DMS 273 (cell line): ENCODE measurements around the gene MYRF.

Experiments
- DNase-seq: peaks from one replicate; lab custom pipeline; 2025; ENCODE audit not compliant: unreplicated experiment; lab: John Stamatoyannopoulos, UW

The MYRF gene

DNA sequence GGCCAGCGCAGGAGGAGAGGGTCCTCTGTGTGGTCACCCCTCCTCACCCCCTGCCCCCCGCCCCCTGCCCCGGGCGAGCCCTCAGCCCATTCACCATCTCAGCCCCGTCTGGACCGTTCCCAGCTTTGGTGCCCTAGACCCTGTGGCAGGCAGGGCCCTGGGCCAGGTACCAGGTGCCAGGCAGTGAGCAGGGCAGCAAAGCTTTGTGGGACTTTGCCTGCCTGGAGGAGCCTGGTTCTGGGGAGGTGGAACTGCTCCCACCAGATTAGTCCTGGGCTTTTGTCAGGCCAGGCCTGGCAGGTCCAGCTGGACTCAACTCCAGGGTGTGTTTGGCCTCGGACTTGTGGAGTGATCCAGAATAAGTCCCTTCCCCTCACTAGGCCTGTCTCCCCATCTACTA, 13.7 kb upstream of the MYRF start:
- no peak for DNase-seq

DNA sequence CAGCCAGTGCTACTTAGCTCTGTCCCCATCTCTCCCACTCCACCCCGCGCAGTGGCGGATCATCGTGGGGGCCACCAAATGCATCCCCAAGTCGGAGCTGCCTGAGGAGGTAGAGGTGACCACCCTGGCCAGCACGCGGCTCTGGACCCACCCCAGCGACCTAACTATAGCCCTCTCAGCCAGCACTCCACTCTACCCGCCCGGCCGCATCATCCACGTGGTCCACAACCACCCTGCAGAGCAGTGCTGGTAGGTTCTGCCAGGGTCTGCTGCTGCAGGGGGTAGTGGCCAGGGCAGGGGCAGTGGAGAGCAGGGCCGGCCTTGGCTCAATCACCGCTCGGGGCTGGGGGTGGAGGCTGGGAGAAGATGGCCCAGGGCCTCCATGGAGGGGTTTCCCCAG, 13.0 kb upstream of the MYRF start:
- no peak for DNase-seq

DNA sequence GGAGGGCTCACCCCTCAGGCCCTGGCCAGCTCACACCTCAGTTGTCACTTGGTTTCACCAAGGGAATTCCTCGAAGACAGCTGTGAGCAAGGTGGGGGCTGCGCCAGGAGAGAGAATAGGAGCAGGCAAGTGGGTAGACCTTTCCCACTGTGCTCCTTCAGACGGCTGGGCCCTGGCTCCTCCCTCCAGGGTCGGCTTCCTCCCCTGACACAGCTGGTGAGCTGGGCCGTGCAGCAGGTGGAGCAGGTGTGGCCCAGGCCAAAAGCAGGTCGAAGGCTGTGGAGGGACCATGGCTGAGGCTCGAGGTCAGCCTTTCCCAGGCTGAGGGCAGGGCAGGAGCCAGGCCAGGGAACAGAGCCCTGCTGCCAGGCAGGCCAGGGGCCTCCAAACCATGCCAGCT, 12.5 kb upstream of the MYRF start:
- DNase-seq: no peak

DNA sequence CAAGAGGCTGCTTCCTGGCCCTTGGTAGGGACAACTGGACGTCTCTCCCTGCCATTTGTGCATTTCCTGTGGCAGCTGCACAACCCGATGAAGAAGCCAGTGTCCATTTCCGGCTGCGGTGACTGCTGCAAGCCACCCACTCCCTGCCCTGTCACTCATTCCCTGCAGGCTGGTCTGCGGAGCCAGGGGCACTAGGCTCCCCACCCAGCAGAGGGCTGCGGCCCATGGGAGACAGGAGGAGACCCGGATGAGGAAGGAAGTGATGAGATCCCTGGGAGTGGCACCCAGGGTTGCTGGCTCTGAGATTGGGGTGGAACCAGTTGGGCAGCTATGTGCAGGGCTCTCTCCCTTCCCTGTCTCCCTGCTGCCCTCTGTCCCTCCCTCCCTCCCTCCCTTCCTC, 10.0 kb upstream of the MYRF start:
- no peak for DNase-seq

DNA sequence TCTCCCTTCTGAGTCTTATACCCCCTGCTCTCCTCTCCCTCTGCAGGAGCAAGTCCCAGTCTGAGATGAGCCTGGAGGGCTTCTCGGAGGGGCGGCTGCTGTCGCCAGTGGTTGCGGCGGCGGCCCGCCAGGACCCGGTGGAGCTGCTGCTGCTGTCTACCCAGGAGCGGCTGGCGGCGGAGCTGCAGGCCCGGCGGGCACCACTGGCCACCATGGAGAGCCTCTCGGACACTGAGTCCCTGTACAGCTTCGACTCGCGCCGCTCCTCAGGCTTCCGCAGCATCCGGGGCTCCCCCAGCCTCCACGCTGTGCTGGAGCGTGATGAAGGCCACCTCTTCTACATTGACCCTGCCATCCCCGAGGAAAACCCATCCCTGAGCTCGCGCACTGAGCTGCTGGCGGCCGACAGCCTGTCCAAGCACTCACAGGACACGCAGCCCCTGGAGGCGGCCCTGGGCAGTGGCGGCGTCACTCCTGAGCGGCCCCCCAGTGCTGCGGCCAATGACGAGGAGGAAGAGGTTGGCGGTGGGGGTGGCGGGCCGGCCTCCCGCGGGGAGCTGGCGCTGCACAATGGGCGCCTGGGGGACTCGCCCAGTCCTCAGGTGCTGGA, 8.8 kb upstream of the MYRF start:
- DNase-seq: no peak

DNA sequence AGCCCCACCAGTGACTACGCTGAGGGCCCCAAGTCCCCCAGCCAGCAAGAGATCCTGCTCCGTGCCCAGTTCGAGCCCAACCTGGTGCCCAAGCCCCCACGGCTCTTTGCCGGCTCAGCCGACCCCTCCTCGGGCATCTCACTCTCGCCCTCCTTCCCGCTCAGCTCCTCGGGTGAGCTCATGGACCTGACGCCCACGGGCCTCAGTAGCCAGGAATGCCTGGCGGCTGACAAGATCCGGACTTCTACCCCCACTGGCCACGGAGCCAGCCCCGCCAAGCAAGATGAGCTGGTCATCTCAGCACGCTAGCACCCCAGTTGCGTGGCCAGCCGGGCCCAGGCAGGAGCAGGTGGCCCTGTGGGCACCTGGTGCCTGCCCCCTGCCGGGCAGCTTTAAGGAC, 8.3 kb upstream of the MYRF start:
- no peak for DNase-seq

DNA sequence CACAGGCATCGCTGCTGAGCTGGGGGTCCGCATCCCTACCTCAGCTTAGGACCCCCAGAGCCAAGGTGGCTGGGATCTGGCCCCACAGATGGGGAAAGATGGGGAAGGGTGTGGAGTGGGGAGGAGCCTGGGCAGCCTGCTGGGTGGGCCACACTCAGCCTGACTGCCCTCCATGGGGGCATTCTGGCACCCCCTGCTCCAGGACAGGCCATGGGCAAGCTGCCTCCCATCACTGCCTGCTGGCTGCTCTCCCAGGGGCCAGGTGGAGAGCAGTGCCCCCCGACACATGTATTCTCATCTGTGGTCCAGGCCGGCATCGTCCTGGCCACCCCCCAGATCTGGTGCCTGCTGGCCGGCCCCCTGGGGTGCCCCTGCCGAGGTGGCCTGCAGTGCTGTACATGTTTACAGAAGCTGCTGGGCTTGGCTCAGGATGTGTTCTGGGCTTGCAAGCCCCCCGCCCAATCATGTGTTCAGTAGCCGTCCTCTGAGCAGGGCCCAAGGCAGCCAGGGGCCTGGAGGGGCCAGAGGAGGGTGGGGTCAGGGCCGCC, 7.8 kb upstream of the MYRF start:
- DNase-seq: no peak

DNA sequence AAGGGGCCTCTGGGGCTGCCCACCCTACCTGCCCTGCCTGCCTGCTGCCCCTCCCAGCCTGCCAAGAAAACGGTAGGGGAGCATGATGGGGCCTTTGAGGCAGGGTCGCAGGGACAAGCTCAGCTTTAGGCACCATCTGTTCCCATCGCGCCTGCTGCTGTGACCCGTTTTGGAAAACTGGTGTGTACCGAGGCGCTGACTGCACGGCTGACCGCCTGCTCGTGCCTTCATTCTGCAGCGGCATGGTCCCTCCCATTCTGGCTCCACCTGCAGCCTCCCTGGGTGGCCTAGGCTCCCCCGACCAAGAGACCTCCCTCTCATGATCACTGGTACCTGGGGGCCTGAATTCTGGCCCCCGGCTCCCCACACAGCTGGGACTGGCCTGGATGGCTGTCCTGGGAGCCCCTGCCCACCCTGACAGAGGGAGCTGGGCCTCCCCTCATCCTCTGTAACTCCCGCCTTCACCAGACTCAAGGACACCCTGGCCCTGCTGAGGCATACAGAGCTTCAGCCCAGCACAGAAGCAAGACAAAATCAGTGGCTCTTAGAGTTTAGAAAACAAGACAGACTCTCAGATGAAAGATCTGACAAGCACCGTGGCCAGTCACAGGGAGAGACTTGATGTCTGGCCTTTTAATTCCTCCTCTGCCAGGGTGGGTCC, 6.5 kb upstream of the MYRF start:
- DNase-seq: peak; percentile 66

DNA sequence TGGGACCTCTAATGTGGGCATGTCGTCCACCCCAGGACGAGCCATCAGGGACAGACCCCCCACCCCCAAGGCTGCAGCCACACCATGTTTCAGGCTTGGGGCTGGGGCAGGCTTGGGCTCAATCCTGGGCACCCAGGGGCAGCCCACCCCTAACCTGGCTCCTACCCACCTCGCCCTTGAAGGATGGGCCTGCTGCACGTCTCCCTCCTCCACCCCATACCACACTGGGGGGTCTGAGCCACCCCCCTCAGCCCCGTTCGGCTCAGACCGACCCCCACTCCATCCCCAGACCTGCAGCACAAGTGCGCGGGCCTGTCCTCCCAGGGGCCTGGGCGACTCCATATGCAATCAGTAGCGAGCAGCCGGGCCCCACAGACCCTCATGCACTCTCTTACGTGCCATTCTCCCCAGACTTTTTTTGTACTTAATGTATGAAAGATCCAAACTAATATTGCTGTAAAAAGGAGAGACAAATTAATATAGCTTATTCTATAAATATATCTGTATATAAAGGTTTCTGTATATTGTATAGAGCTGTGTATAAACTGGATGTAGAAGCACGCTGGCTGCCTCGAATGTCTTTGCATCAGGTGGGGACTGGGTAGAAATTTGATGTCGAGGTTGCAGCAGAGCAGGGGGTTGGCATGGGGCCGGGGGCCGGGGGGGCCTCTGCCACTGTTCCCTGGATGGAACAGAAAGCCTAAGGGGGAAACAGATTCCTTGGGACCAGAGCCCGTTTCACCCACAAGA, 5.8 kb upstream of the MYRF start:
- DNase-seq: no peak

DNA sequence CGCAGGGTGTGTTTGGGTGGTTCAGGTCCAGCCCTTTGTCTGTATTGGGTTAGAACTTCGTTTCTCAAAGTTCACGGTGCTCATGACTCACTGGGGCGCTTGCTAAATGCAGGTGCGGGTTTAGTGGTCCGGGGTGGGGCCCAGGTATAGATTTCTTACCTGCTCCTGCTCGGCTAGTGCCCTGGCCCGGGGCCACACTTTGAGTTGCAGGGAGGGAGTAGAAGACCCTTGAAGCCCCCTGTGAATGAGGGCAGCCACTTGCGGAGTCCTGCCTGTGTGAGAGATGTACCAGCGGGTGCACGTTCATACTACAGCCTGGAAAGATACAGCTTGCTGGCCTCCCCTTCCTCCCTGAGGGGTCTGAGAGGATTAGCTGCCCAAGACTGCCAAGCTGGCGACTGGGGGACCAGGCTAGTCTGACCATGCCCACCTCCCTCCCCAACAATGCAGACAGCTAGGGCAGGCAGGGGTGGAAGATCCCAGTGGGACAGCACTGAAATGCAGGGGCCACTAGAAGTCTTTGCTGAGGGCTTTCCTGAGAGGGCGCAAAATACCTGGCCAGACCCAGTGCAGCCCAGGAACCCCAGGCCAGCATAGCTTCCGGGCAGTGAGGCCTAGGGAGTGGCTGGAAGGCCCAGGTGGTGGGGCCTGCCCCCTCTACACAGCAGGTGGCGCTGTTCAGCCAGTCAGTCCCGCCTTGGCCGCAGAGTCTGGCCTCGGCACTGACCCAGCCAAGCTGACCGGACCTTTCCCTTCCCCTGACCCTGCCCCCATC, 5.1 kb upstream of the MYRF start:
- peak; percentile 58 for DNase-seq

DNA sequence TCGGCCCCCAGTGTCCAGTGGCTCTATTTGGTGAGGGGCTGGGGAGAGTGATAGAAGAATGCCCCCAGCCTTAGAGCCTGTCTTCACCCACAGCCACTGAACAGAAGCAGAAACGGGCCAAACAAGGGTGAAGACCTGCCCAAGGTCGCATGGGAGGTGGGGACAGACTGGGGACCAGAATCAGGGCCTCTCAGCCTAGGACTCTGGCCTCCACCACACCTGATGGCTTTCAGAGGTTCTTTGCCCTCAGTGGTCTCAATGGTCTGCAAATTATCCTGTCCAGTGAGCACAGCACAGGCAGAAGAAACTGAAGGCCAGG, 4.5 kb upstream of the MYRF start:
- no peak for DNase-seq

DNA sequence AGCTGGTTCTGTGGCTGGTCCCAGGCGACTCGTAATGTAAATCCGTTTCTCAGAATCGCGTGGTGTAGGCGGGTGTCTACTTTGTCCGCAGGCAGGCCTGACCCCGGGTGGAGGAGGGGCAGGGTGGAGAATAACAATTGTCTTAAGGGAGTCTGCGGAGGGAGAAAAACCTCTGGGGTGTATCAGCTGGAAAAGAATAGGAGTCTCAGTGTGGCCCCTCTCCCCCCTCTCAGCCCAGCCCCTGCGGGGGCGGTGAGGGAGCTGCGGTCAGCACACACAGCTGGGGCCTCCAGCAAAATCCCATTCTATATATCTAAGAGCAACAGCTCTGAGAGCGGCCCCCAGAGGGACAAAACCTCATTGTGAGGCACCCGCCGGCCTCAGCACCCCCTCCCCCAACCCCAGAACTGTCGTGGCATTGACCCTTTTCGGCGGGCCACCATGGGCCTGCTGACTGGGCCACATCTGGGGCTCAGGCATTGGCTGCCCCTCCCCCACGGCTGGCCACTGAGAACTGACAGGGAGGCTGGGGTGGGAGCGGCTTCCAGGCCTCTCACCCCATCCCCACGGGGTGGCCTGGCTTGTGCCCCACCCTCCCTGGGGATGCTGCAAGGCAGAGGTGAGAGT, 2.7 kb upstream of the MYRF start:
- no peak for DNase-seq

DNA sequence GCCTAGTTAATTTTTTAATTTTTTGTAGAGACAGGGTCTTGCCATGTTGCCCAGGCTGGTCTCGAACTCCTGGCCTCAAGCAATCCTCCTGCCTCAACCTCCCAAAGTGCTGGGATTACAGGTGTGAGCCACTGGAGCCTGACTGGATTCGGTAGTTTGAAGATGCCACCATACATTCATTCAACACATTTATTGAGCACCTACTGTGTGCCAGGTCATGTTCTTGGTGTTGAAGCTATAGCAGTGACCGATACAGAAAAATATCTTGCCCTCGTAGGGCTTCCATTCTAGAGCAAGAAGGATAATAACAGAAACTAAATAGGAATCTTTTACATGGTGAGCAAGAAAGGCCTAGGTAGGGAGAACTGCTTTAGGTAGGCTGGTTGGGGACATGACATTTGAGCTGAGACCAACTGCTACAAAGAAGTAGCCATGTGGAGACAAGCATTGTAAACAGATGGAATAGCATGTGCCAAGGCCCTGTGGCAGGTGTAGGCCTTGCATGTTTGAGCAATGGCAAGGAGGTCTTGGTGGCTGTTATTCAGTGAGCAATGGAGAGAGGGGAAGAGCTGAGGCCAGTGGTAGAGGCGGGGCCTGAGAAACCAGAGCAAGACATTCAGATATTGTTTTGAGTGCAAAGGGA, 1.7 kb upstream of the MYRF start:
- no peak for DNase-seq

DNA sequence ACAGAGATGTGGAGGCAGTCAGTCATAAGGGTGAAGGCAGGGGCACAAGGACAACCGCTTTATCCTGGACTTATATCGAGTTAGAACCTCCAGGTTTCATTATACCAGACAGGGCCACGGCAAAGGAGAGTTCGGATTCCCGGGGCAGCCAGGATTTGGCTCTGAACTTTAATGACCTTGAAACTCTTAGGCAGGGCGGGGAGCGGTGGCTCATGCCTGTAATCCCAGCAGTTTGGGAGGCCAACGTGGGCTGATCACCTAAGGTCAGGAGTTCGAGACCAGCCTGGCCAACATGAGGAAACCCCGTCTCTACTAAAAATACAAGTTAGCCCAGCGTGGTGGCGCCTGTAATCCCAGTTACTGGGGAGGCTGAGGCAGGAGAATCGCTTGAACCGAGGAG, 1.1 kb upstream of the MYRF start:
- DNase-seq: no peak

DNA sequence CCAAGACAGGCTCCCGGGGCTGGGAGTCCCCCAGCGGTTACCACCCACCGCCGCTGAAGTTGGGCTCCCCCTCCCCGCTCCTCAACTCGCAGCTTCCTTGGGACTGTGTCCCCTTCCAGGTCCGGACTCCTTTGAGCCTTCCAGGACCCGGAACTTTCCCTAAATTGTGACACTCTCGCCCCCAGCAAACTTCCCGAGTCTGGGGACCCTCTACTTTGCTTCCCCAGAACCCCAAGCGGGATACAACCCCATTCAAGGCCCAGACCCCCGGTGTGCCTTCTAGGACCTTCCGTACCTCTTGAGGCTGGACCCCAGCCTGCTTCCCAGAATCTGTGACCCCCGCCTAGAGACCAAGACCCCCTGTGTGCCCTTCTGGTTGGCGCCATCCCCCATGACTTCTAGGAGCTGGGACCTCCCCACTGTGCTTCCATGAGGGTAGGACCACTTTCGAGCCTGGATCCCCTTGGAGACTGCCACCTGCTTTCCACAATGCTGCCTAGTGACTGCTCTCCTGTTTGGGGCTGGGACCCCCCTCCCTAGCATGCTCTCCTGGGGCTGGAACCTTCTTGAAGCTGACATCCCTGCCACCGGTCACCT, 587 bp downstream of the MYRF start:
- no peak for DNase-seq

DNA sequence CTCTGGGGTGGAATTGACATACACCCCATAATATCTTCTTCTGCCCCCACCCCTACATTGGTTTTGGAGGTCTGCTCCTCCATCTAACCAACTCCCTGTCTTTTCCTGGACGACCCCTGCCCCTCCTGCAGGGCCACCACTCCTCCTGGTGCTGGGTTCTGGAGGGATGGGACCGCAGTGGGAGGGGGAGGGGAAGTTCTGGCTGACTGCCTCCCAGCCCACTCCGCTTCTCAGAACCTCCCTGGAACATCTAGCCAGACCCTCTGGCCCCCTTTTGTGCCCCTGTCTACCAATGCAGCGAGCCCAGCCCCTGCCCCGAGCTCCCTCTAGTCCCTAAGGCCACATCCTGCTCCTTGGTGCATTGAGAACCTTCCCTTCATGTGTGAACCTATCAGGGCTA, 1.2 kb downstream of the MYRF start:
- no peak for DNase-seq

DNA sequence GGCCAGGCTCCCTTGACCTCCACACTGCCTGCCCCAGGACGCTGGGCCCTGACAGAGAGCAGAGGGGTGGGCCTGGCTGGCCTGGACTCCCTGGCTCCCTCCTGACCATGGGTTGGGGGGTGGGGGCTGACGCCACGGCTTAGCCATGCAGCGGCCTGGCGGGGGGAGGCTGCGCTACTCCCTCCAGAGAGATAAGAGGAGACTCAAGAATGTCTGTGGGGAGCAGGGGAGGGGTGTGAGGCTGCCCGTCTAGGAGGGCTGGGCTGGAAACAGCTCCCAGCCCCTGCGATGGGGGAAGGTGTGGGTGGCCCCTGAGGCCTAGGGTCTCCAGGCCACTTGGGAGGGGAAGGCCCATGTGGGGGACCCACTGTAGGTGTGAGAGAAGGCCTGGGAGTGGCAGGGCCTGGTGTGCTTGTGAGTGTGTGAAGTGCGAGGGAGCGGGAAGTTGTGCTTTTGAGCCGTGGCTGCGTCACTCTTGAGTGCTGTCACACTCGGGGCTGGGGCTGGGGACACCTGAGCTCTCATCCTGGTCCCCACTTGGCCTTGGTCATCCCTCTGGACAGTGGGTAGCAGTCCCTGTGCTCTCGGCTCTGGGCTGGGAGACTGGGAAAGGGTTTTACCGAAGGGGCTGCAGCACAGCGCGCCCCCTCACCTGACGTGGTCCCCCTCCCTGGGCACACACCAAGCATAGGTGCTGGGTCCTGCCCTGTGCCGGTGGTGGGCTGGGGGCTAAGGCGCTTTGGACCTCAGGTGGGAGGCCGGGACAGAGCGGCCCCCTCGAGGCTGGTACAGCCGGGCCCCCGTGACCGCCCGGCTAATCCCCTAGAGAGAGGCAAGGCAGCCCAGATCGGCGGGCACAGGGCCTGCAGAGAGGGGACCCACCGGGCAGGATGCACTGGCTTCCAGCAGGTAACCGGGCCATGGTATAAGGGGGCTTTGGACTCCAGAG, 2.4 kb downstream of the MYRF start:
- no peak for DNase-seq

DNA sequence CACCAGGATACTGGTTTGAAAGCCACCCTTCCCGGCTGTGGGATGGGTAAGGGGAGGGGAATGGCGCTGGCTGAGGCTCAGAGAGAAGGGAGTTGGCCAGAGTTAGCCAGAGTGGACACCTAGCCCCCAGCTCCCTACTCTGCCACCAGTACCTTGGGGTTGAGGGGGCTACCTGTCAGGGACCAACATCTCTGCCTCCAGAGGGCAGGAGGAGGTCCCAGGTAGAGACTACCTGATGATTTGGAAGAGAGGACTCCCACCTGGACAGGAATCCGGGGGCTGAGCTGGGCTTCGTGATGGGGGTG, 3.7 kb downstream of the MYRF start:
- DNase-seq: no peak

DNA sequence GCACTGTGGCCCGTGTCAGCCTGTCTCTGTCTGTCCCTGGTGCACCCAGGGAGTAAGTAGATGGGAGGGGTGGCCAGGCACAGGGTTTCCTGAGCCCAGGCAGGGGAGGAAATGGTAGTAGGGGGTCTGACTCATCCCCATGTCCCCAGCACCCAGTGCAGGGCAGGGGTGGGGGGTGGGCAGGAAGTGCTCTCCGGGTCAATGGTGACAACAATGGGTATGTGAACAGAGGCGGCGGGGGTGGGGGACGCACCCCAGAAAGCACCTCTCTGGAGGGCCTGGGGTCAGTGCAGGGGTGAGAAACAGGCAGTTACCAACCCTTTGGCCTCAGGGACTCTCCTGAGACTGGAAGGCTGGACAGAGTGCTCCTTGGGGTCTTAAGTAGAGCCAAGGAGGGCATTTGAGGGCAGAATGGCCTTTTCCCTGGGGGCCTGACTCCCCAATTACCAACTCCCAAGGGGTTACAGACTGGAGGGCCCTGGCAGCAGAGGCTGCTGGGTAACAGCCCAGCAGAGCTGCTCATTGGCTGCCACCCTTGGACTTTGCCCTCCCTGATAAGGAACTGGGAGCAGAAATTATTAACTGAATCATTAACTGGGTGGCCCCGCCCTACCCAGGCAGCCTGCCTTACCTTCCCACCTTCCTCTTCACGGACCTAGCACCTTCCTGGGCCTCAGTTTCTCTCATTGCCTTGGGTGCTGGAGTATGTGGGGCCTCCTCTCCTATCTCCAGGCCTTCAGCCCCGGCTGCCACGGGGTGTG, 4.2 kb downstream of the MYRF start:
- DNase-seq: no peak
